GM12878 (cell line): ENCODE results near the gene DIMT1. TPM values are rescaled to one million over a fixed set of nuclear protein-coding genes. Genes with fewer than 3 reads are reported as not detected.

ENCODE experiments used
- ATF7 ChIP-seq: fragments of 450-650 bp; IDR thresholded peaks from 2 replicates; pipeline ENCODE4 v1.6.1; 2016; ENCODE audit warnings: low read depth, mild to moderate bottlenecking
- CEBPZ ChIP-seq: fragments of 150-350 bp; IDR thresholded peaks from 2 replicates; pipeline ENCODE4 v1.6.1; 2016; ENCODE audit warnings: low read depth, low read length
- CTCF ChIP-seq, 3 experiments: IDR thresholded peaks in 2 of 3; conservative IDR thresholded peaks in 1 of 3; 2 replicates each; pipeline ENCODE4 v1.5.1; 2011; ENCODE audit warnings: low read depth in 3 of 3, low read length in 3 of 3, mild to moderate bottlenecking in 3 of 3, control low read depth in 2 of 3, moderate library complexity in 2 of 3, inconsistent platforms in 1 of 3, mixed read lengths in 1 of 3; ENCODE audit not compliant: control insufficient read depth in 2 of 3, insufficient read depth in 1 of 3; ENCODE audit errors: extremely low read depth in 1 of 3
- CUX1 ChIP-seq: IDR thresholded peaks from 2 replicates; pipeline ENCODE4 v1.6.1; 2012; ENCODE audit warnings: improper control_type of control experiment, low read depth, low read length; ENCODE audit not compliant: insufficient replicate concordance
- IKZF2 ChIP-seq, 2 experiments: fragments of 450-650 bp; IDR thresholded peaks; 2 replicates each; pipeline ENCODE4 v1.6.1; 2017; ENCODE audit warnings: mild to moderate bottlenecking in 2 of 2, moderate library complexity in 2 of 2
- MAX ChIP-seq: IDR thresholded peaks from 2 replicates; pipeline ENCODE4 v1.6.1; 2012; ENCODE audit warnings: low read depth, low read length, improper control_type of control experiment
- NFYA ChIP-seq: IDR thresholded peaks from 2 replicates; pipeline ENCODE4 v1.6.1; 2011; ENCODE audit warnings: low read depth, mild to moderate bottlenecking, low read length, improper control_type of control experiment, borderline replicate concordance
- NKRF ChIP-seq: fragments of 450-650 bp; conservative IDR thresholded peaks from 2 replicates; pipeline ENCODE4 v1.6.1; 2017; ENCODE audit warnings: mild to moderate bottlenecking, moderate library complexity
- PAX5 ChIP-seq: IDR thresholded peaks from 2 replicates; pipeline ENCODE4 v1.6.1; 2011; ENCODE audit warnings: low read depth, low read length, borderline replicate concordance
- POLR2AphosphoS5 ChIP-seq: IDR thresholded peaks from 2 replicates; pipeline ENCODE4 v1.6.1; 2011; ENCODE audit warnings: mild to moderate bottlenecking, low read length, inconsistent platforms
- SMARCA5 ChIP-seq: fragments of 450-650 bp; IDR thresholded peaks from 2 replicates; pipeline ENCODE4 v1.6.1; 2017; ENCODE audit warnings: mild to moderate bottlenecking
- SREBF1 ChIP-seq: IDR thresholded peaks from 2 replicates; pipeline ENCODE4 v1.6.1; 2012; ENCODE audit warnings: mild to moderate bottlenecking, low read length
- TCF12 ChIP-seq: IDR thresholded peaks from 2 replicates; pipeline ENCODE4 v1.6.1; 2011; ENCODE audit warnings: low read depth, mild to moderate bottlenecking, low read length
- TCF7 ChIP-seq: IDR thresholded peaks from 2 replicates; pipeline ENCODE4 v1.6.1; 2014; ENCODE audit warnings: antibody characterized with exemption, borderline replicate concordance
- polyA plus RNA-seq, 11 experiments: library from polyadenylated mRNA; depleted of rRNA in 4 of 11; unstranded in 6 of 11; stranded (reverse) in 5 of 11; fragments of >200 nt; fragmentation: Nextera tagmentation in 4 of 11; fragmentation: Illumina TruSeq in 1 of 11; extraction: Ambion mirVana in 4 of 11; extraction: Trizol in 1 of 11; gene quantifications; 1 replicate in 1 of 11; 2 replicates in 10 of 11; pipeline versions ENCODE4 v1.2.1 to v1.2.3, GENCODE V29; 2011 to 2016; ENCODE audit warnings: inconsistent platforms in 2 of 11, missing spikeins in 2 of 11, low read depth in 1 of 11
- total RNA-seq, 4 experiments: library from RNA; depleted of rRNA in 3 of 4; stranded (reverse); fragments of >200 nt in 3 of 4; fragmentation: Illumina TruSeq in 1 of 4; extraction: Trizol in 1 of 4; gene quantifications; 2 replicates each; pipeline versions ENCODE4 v1.2.1 to v1.2.3, GENCODE V29; 2013 to 2021

The DIMT1 gene
- total and polyA plus RNA-seq, 10 of the 15 experiments (the other 5 are each of a cell fraction or from before 2014, with no cell fraction given), result 19.0 to 66.2 (median 31.6) TPM

GRCh38 chr5:62412549-62413329, 9.0 kb upstream of the DIMT1 start, which contains the start of gene IPO11 (continued):
- TF ChIP-seq TCF7, result no peak
- no peak for TF ChIP-seq CUX1
- TF ChIP-seq TCF12, result 0 out of 2 replicates have a peak, but pooled peaks have one; percentile 30
- peak; percentile 71 for TF ChIP-seq ATF7
- no peak for TF ChIP-seq CTCF (IDR thresholded peaks at IDR 0.05 in 2 of 3, conservative IDR thresholded peaks at IDR 0.05 in 1 of 3; ENCODE audit: control insufficient read depth in 2 of 3, extremely low read depth in 1 of 3, insufficient read depth in 1 of 3, low read depth in 3 of 3, low read length in 3 of 3)
- no peak for TF ChIP-seq SMARCA5
- TF ChIP-seq PAX5, result no peak; the same call in 1 of the 2 replicates
- peak; percentile 94 for TF ChIP-seq NKRF
- TF ChIP-seq POLR2AphosphoS5, result peak; percentile 82
- peak; percentile 20; the same call in 1 of the 2 replicates for TF ChIP-seq SREBF1
- TF ChIP-seq MAX, result peak; percentile 73; the same call in 1 of the 2 replicates
- peak; percentile 17; the same call in 1 of the 2 replicates for TF ChIP-seq CEBPZ
- no peak for TF ChIP-seq NFYA
- no peak for TF ChIP-seq IKZF2 (IDR thresholded peaks at IDR 0.05)
